Stomach (tissue), 9 donors: ENCODE results near the gene SOX3. TPM values are rescaled to one million over a fixed set of nuclear protein-coding genes. Genes with fewer than 3 reads are reported as not detected.
A peak's percentile ranks its signal among the peaks of the same experiment; 100 is the strongest.

Experiments used
- DNase-seq, 2 donors: peaks; one replicate each; pipeline versions ENCODE4 v3.0.0 to v3.0.0-alpha.2; 2013 to 2019
- H3K27ac ChIP-seq, 5 donors: fragments of 200-600 bp in 4 of 5; sonication (generic) in 4 of 5; one replicate each; pipeline ENCODE4 v1.5.1; 2013 to 2019; ENCODE audit warnings: mild to moderate bottlenecking in 1 of 5, moderate library complexity in 1 of 5
- H3K27me3 ChIP-seq, 3 donors: fragments of 200-600 bp; sonication (generic); one replicate each; pipeline ENCODE4 v1.5.1; 2017 to 2019; ENCODE audit warnings: mixed run types in 1 of 3
- H3K36me3 ChIP-seq, 4 donors: fragments of 200-600 bp; sonication (generic); 1 replicate in 3 of 4; 2 replicates in 1 of 4; pipeline ENCODE4 v1.5.1; 2016 to 2019
- H3K4me1 ChIP-seq, 4 donors: fragments of 200-600 bp; sonication (generic); one replicate each; pipeline ENCODE4 v1.5.1; 2016 to 2019
- H3K4me3 ChIP-seq, 4 donors: fragments of 200-600 bp; sonication (generic) in 3 of 4; one replicate each; pipeline ENCODE4 v1.5.1; 2016 to 2019; ENCODE audit warnings: mild to moderate bottlenecking in 1 of 4
- H3K9me3 ChIP-seq, 4 donors: fragments of 200-600 bp; sonication (generic); one replicate each; pipeline ENCODE4 v1.5.1; 2016 to 2019
- CTCF ChIP-seq, 7 experiments: fragments of 450-650 bp in 4 of 7; fragments of 200-600 bp in 3 of 7; sonication (generic) in 3 of 7; IDR thresholded peaks; one replicate each; pipeline ENCODE4 v1.5.1; 2016 to 2019; ENCODE audit warnings: antibody characterized with exemption in 7 of 7, control low read depth in 2 of 7, mild to moderate bottlenecking in 1 of 7
- EP300 ChIP-seq: sonication (generic); formaldehyde crosslinking; IDR thresholded peaks from one replicate; pipeline ENCODE4 v1.6.1; 2017; ENCODE audit warnings: antibody characterized with exemption
- POLR2A ChIP-seq, 4 donors: fragments of 450-650 bp; IDR thresholded peaks; one replicate each; pipeline ENCODE4 v1.6.1; 2016; ENCODE audit warnings: antibody characterized with exemption in 4 of 4, control low read depth in 2 of 4, mild to moderate bottlenecking in 1 of 4, moderate library complexity in 1 of 4
- POLR2AphosphoS5 ChIP-seq, 3 donors: sonication (generic); formaldehyde crosslinking; IDR thresholded peaks; one replicate each; pipeline ENCODE4 v1.6.1; 2016; ENCODE audit warnings: antibody characterized with exemption in 3 of 3
- WGBS, 5 donors: extraction: QIAGEN DNeasy Blood & Tissue Kit in 3 of 5; methylation state at CpG; one replicate each; pipeline versions ENCODE4 v1.1.5 to v1.1.7; 2013 to 2018; 5-methylcytosine and 5-hydroxymethylcytosine counted together
- intact Hi-C: fragments of 100-400 bp; cut with DNase I; formaldehyde crosslinking; loops from one replicate; pipeline ENCODE4 v1.15.1; 2023; ENCODE audit warnings: low total_unique reads
- polyA plus RNA-seq, 3 donors: library from polyadenylated mRNA; stranded (reverse); fragments of 200-250 nt; gene quantifications; one replicate each; pipeline ENCODE4 v1.2.3, GENCODE V29; 2013
- total RNA-seq, 5 donors: library from RNA; depleted of rRNA; stranded (reverse); fragments of >200 nt; gene quantifications; one replicate each; pipeline versions ENCODE4 v1.1.0 to v1.2.3, GENCODE V29; 2014 to 2016
- donor health status: healthy with polysubstance abuse.
- donor health status: Bipolar disorder and iron deficiency.
- donor health status: healthy.

The SOX3 gene
- total and polyA plus RNA-seq, 8 donors = not detected

DNA sequence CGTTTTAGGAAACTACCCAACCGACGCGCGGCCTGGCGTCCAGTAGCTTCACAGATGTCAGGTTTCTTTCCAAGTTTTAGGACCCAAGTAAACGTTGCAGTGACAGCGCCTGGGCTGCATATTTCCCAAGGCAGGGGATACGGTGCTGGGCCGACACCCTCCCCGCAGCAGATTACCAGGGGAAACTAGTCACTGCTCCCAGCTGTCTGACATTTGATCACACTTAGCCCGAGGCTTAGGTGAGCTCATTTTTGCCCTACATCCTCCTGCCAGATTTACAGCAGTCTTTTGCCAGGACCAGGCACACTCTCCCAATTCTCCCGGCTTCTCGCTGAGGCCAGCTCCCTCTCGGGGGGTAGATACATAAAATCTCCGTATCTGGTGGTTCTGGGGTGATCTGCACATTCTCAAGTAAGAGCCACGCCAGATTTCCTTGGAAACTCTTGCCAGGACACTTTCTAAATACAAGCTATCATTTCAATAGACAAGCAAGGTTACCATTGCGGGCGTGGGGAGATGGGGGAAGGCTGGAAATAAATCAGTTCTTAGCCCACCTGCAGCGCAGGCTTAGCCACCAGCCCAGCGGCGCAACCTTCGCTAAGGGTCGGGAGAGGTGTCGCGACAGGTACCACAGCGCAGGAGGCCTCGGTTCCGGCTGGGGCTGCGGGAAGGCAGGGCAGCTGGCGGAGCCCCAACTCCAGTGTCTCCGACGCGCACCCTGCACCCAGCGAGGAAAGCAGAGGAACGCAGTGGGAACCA, 2.5 kb upstream of the SOX3 start:
- DNase-seq = no peak
- 7 to 37% (median 8%) methylated on average over 17 to 36 of the region's 36 CpGs for WGBS, 5 donors
- no peak overlapping the region for H3K27ac ChIP-seq
- no peaks in the 10 kb centered on the region for H3K36me3 ChIP-seq
- peaks cover 0 to 46% (median 21%) of the 10 kb centered on the region in 4 donors for H3K4me1 ChIP-seq
- peaks cover 0 to 43% (median 20%) of the 10 kb centered on the region in 4 donors for H3K9me3 ChIP-seq
- intact Hi-C loops = no loop called here
- no peak overlapping the region for H3K4me3 ChIP-seq
- H3K27me3 ChIP-seq = peaks cover 30 to 98% (median 90%) of the 10 kb centered on the region in 3 donors
- TF ChIP-seq CTCF (IDR thresholded peaks at IDR 0.05) (no peak), POLR2A (IDR thresholded peaks at IDR 0.05) (no peak), EP300 (no peak), POLR2AphosphoS5 (IDR thresholded peaks at IDR 0.05) (no peak)

- H3K4me3 ChIP-seq = peak overlapping the region in 1 of 4 donors; percentile 38
- intact Hi-C loops = no loop called here
- no peaks in the 10 kb centered on the region for H3K36me3 ChIP-seq
- H3K4me1 ChIP-seq = peaks cover 0 to 48% (median 21%) of the 10 kb centered on the region in 4 donors
- 4 to 31% (median 8%) methylated on average over 15 to 63 of the region's 63 CpGs for WGBS, 5 donors
- H3K27ac ChIP-seq = no peak overlapping the region
- peaks cover 30 to 100% (median 98%) of the 10 kb centered on the region in 3 donors for H3K27me3 ChIP-seq
- TF ChIP-seq EP300 (no peak), POLR2A (IDR thresholded peaks at IDR 0.05) (no peak), CTCF (IDR thresholded peaks at IDR 0.05) (no peak), POLR2AphosphoS5 (IDR thresholded peaks at IDR 0.05) (no peak)
- no peak for DNase-seq
- peaks cover 0 to 36% (median 17%) of the 10 kb centered on the region in 4 donors for H3K9me3 ChIP-seq
Measured at GRCh38 chrX:140505421-140506337, 810 bp upstream of the SOX3 start.

- Histone ChIP-seq H3K9me3 (peaks cover 0 to 35% (median 17%) of the 10 kb centered on the region in 4 donors), H3K27me3 (peaks cover 30 to 98% (median 91%) of the 10 kb centered on the region in 3 donors), H3K27ac (no peak overlapping the region), H3K4me1 (peaks cover 0 to 48% (median 21%) of the 10 kb centered on the region in 4 donors), H3K4me3 (peak overlapping the region; percentile 32 to 43 (median 36)), H3K36me3 (no peaks in the 10 kb centered on the region)
- intact Hi-C loops = no loop called here
- peak in 1 of 2 donors; percentile 62 for DNase-seq
- WGBS, 5 donors = 2 to 42% (median 11%) methylated on average over 30 to 84 of the region's 92 CpGs
- TF ChIP-seq CTCF (IDR thresholded peaks at IDR 0.05) = no peak
- no peak for TF ChIP-seq POLR2AphosphoS5 (IDR thresholded peaks at IDR 0.05)
- TF ChIP-seq EP300 = no peak
- TF ChIP-seq POLR2A (IDR thresholded peaks at IDR 0.05) = no peak
Measured at GRCh38 chrX:140503714-140504351, 1.0 kb downstream of the SOX3 start.

DNA sequence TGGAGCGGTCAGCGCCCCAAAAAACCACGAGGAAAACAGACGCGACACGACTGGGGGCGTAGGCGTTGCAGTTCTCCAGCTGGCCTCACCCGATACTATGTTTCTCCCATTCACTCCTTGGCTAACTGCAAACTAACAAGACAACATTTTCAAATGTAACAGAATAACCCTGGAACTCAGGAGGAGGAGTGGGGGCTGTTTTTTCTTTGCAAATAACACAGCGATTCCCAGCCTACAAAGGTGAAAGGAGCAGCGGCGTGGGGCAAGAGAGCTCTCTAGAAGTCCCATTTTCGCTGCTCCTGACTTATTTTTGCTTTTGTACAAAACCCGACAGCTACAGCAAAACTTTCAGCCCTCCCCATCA, 1.6 kb downstream of the SOX3 start:
- TF ChIP-seq CTCF (IDR thresholded peaks at IDR 0.05) = no peak
- TF ChIP-seq POLR2A (IDR thresholded peaks at IDR 0.05) = no peak
- TF ChIP-seq POLR2AphosphoS5 (IDR thresholded peaks at IDR 0.05) = no peak
- peaks cover 30 to 92% (median 85%) of the 10 kb centered on the region in 3 donors for H3K27me3 ChIP-seq
- H3K4me3 ChIP-seq = peak overlapping the region in 3 of 4 donors; percentile 32 to 43 (median 38)
- peaks cover 0 to 32% (median 16%) of the 10 kb centered on the region in 4 donors for H3K9me3 ChIP-seq
- intact Hi-C loops = no loop called here
- 1 to 41% (median 8%) methylated on average over 14 of the region's 14 CpGs for WGBS, 5 donors
- no peak for DNase-seq
- H3K4me1 ChIP-seq = peaks cover 0 to 48% (median 21%) of the 10 kb centered on the region in 4 donors
- no peaks in the 10 kb centered on the region for H3K36me3 ChIP-seq
- no peak overlapping the region for H3K27ac ChIP-seq
